OCI-LY1 (cell line): ENCODE measurements around the gene HDGFL2.

Source experiments
- CTCF ChIP-seq: fragments of 200-600 bp; sonication (generic), shearing (Covaris generic); IDR thresholded peaks from 2 replicates; pipeline ENCODE4 v1.5.1; 2017; ENCODE audit warnings: mild to moderate bottlenecking, antibody characterized with exemption, low read length, moderate library complexity, mixed read lengths
- EZH2 ChIP-seq: fragments of 200-600 bp; sonication (generic), shearing (Covaris generic); IDR thresholded peaks from 2 replicates; pipeline ENCODE4 v1.8.0; 2017; ENCODE audit warnings: borderline replicate concordance, mixed run types, mild to moderate bottlenecking, antibody characterized with exemption, low read length, moderate library complexity, mixed read lengths

GRCh38 chr19:4453232-4454179 lies 18.6 kb upstream of the HDGFL2 start:
- TF ChIP-seq CTCF (no peak), EZH2 (no peak)
